HCT116 (cell line): ENCODE results near the gene FNDC11. TPM values are rescaled to one million over a fixed set of nuclear protein-coding genes. Genes with fewer than 3 reads are reported as not detected.

Experiments used
- ATAC-seq: fragments of 200-7000 bp; cut with Tn5 transposase; 2 replicates; pipeline ENCODE4 v1.9.1; 2020; ENCODE audit warnings: mild to moderate bottlenecking, moderate library complexity
- BruUV-seq: library from RNA; stranded (reverse); fragments of 400-500 nt; replicated peaks from 2 replicates; lab custom pipeline; 2021; lab: Mats Ljungman, UMichigan
- CTCF ChIA-PET: fragments of 300-600 bp; sonication (Branson Sonifier 250); formaldehyde crosslinking; loops from one replicate; lab custom pipeline; 2021; ENCODE audit warnings: antibody characterized with exemption; lab: Charles Lee
- POLR2A ChIA-PET: fragments of 300-600, 350-600 bp; sonication (Branson Sonifier 250); formaldehyde crosslinking; loops from one replicate; lab custom pipeline; 2021; ENCODE audit warnings: antibody characterized with exemption; lab: Charles Lee
- RAD21 ChIA-PET, 2 experiments: fragments of 300-600 bp; sonication (Branson Sonifier 250); formaldehyde crosslinking; loops; one replicate each; lab custom pipeline; 2023; ENCODE audit warnings: low total read pairs in 2 of 2; ENCODE audit not compliant: uncharacterized antibody in 2 of 2, unreplicated experiment in 2 of 2, low non-redundant PET in 1 of 2; lab: Charles Lee
- DNase-seq: peaks from one replicate; pipeline ENCODE4 v3.0.0-alpha.2; 2010; ENCODE audit warnings: low read depth, low spot score
- H2AFZ ChIP-seq: fragments of 200-600 bp; shearing (Covaris generic), sonication (generic); 2 replicates; pipeline ENCODE4 v1.6.1; 2017; ENCODE audit warnings: low read depth, mixed run types, mixed read lengths, antibody characterized with exemption, low read length; ENCODE audit not compliant: poor library complexity, severe bottlenecking
- H3K27ac ChIP-seq: 2 replicates; pipeline ENCODE4 v1.5.1; 2012; ENCODE audit warnings: low read depth, low read length
- H3K27me3 ChIP-seq: fragments of 200-600 bp; sonication (generic); 2 replicates; pipeline ENCODE4 v1.6.1; 2016; ENCODE audit warnings: mixed run types, low read length, mixed read lengths; ENCODE audit not compliant: insufficient read depth
- H3K36me3 ChIP-seq, 2 experiments: fragments of 200-500 bp in 1 of 2; fragments of 200-600 bp in 1 of 2; sonication (Bioruptor generic) in 1 of 2; sonication (generic) in 1 of 2; 2 replicates each; pipeline versions ENCODE4 v1.5.1 to v1.6.1; 2014 to 2016; ENCODE audit warnings: low read length in 2 of 2, inconsistent platforms in 1 of 2, mixed read lengths in 1 of 2, mixed run types in 1 of 2; ENCODE audit not compliant: insufficient read depth in 2 of 2, control insufficient read depth in 1 of 2
- H3K4me1 ChIP-seq, 2 experiments: fragments of 200-600 bp in 1 of 2; sonication (generic) in 1 of 2; 2 replicates each; pipeline versions ENCODE4 v1.5.1 to v1.6.1; 2012 to 2017; ENCODE audit warnings: low read length in 2 of 2, inconsistent platforms in 1 of 2, mild to moderate bottlenecking in 1 of 2, mixed read lengths in 1 of 2, mixed run types in 1 of 2, moderate library complexity in 1 of 2; ENCODE audit not compliant: insufficient read depth in 2 of 2, control insufficient read depth in 1 of 2
- H3K4me2 ChIP-seq: fragments of 200-600 bp; sonication (generic); 2 replicates; pipeline ENCODE4 v1.6.1; 2017; ENCODE audit warnings: mixed run types, low read length, mixed read lengths
- H3K4me3 ChIP-seq, 2 experiments: fragments of 200-600 bp in 1 of 2; sonication (generic) in 1 of 2; replicated peaks in 1 of 2; 2 replicates each; pipeline ENCODE4 v1.5.1; 2011 to 2016; ENCODE audit warnings: low read length in 2 of 2, control low read depth in 1 of 2, low read depth in 1 of 2, mild to moderate bottlenecking in 1 of 2, mixed read lengths in 1 of 2, mixed run types in 1 of 2
- H3K79me2 ChIP-seq: fragments of 200-600 bp; sonication (generic); 2 replicates; pipeline ENCODE4 v1.6.1; 2017; ENCODE audit warnings: mild to moderate bottlenecking, mixed run types, low read length, moderate library complexity, mixed read lengths; ENCODE audit not compliant: insufficient read depth
- H3K9ac ChIP-seq: fragments of 200-600 bp; sonication (generic); 2 replicates; pipeline ENCODE4 v1.6.1; 2016; ENCODE audit warnings: low read length, mixed read lengths
- H3K9me2 ChIP-seq: fragments of 200-600 bp; sonication (generic), shearing (Covaris generic); 2 replicates; pipeline ENCODE4 v1.6.1; 2017; ENCODE audit warnings: mixed run types, mild to moderate bottlenecking, moderate library complexity; ENCODE audit not compliant: insufficient read depth
- H3K9me3 ChIP-seq, 2 experiments: fragments of 200-500 bp in 1 of 2; fragments of 200-600 bp in 1 of 2; sonication (Bioruptor generic) in 1 of 2; sonication (generic) in 1 of 2; 2 replicates each; pipeline ENCODE4 v1.6.1; 2014 to 2017; ENCODE audit warnings: low read length in 2 of 2, mixed read lengths in 2 of 2, inconsistent platforms in 1 of 2, low read depth in 1 of 2, mild to moderate bottlenecking in 1 of 2, mixed run types in 1 of 2, moderate library complexity in 1 of 2; ENCODE audit not compliant: control insufficient read depth in 1 of 2, insufficient read depth in 1 of 2
- H4K20me1 ChIP-seq: fragments of 200-600 bp; sonication (generic), shearing (Covaris generic); 2 replicates; pipeline ENCODE4 v1.6.1; 2017; ENCODE audit warnings: mixed run types, mild to moderate bottlenecking, moderate library complexity; ENCODE audit not compliant: insufficient read depth
- ATF3 ChIP-seq: IDR thresholded peaks from 2 replicates; pipeline ENCODE4 v1.6.1; 2012
- EGR1 ChIP-seq: IDR thresholded peaks from 2 replicates; pipeline ENCODE4 v1.6.1; 2012; ENCODE audit warnings: low read depth
- FOSL1 ChIP-seq: IDR thresholded peaks from 2 replicates; pipeline ENCODE4 v1.6.1; 2012; ENCODE audit warnings: low read depth
- MAX ChIP-seq: IDR thresholded peaks from 2 replicates; pipeline ENCODE4 v1.6.1; 2012
- RAD21 ChIP-seq: IDR thresholded peaks from 2 replicates; pipeline ENCODE4 v1.6.1; 2012; ENCODE audit warnings: low read depth, mild to moderate bottlenecking
- ZBTB33 ChIP-seq: IDR thresholded peaks from 2 replicates; pipeline ENCODE4 v1.6.1; 2011; ENCODE audit warnings: mild to moderate bottlenecking, low read length, moderate library complexity; ENCODE audit not compliant: insufficient replicate concordance; ENCODE audit errors: extremely low read depth
- ZNF274 ChIP-seq: fragments of 200-500 bp; sonication (Bioruptor generic); IDR thresholded peaks from 2 replicates; pipeline ENCODE4 v1.6.1; 2014; ENCODE audit warnings: mild to moderate bottlenecking, low read depth, low read length, inconsistent platforms
- intact Hi-C: fragments of 100-400 bp; cut with micrococcal nuclease; formaldehyde crosslinking; loops from 2 replicates; pipeline ENCODE4 v1.10.0; 2022
- total RNA-seq: library from RNA; stranded (reverse); gene quantifications from one replicate; pipeline ENCODE4 v1.2.1, GENCODE V29; 2021; ENCODE audit not compliant: unreplicated experiment

Gene FNDC11
- total RNA-seq, 1 experiment from 2014 or later = 5.5 TPM

DNA sequence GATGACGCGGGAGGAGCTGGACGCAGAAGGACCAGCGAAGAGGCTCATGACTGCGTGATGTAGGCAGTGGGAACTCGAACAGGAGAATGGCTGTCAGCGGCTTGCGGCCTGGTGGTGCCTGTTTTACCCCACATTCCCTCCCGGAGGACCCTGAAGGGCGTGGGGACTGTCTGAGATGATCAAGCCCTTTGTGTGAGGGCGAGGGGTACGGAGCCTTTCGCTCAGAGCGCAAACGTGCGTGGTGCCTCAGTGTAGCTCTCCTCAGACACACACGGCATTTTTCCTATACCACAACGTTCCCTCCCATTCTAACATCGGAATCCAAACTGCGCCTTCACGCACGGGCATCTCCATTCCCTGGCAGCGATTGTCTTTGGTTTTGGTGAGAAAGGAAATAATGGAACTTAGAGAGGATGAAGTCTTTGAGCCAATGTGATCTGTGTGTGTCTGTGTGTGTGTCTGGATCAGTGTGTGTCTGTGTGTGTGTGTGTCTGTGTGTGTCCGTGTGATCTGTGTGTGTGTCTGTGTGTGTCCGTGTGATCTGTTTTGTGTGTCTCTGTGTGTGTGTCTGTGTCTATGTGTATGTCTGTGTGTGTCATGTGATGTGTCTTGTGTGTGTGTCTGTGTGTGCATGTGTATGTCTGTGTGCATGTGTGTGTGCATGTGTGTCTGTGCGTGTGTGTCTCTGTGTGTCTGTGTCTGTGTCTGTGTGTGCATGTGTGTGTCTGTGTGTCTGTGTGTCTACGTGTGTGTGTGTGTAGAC lies 22.1 kb upstream of the FNDC11 start:
- H3K79me2 ChIP-seq = no peaks in the 10 kb centered on the region
- H3K4me1 ChIP-seq = peaks cover 23 to 32% of the 10 kb centered on the region in 2 experiments
- ChIA-PET CTCF (interaction anchor here (0.7 to 1.6 kb wide), 2 partner anchors 11 to 448 kb away, joined by 3 read pairs; no protein-coding TSS in a partner anchor), RAD21 (no interaction called here), POLR2A (interaction anchor here (2.4 kb wide), 1 partner anchor 11 kb away, joined by 7 read pairs; the partner anchor contains the start of gene PPDPF)
- no peak overlapping the region for H3K9ac ChIP-seq
- H3K27me3 ChIP-seq = no peaks in the 10 kb centered on the region
- no peak overlapping the region for H3K4me3 ChIP-seq
- TF ChIP-seq EGR1 (no peak), RAD21 (no peak), ZBTB33 (no peak), ZNF274 (no peak), ATF3 (no peak), FOSL1 (no peak), MAX (no peak)
- ATAC-seq (no peak), DNase-seq (no peak)
- BruUV-seq = no TSS peak
- intact Hi-C loops = loop anchor here (10.0 kb wide), 1 partner anchor 97 kb away; no protein-coding TSS in a partner anchor
- H3K36me3 ChIP-seq = no peaks in the 10 kb centered on the region
- H4K20me1 ChIP-seq = no peaks in the 10 kb centered on the region
- no peaks in the 10 kb centered on the region for H3K9me2 ChIP-seq
- H3K9me3 ChIP-seq = no peaks in the 10 kb centered on the region
- H2AFZ ChIP-seq = no peak overlapping the region
- no peak overlapping the region for H3K4me2 ChIP-seq
- no peak overlapping the region for H3K27ac ChIP-seq
